Adrenal gland (tissue), 12 donors: Measurements from ENCODE around the gene SPATA33. TPM values are rescaled to one million over a fixed set of nuclear protein-coding genes. Genes with fewer than 3 reads are reported as not detected.
"Not testable (repeated sequence)": the region's sequence is repeated elsewhere in the genome, so short reads cannot be mapped to it uniquely, and the experiment has no call there.

ENCODE experiments used
- DNase-seq, 7 donors: peaks; one replicate each; pipeline ENCODE4 v3.0.0-alpha.2; 2019 to 2020
- H3K27ac ChIP-seq, 5 donors: fragments of 200-600 bp; sonication (generic) in 4 of 5; 1 replicate in 3 of 5; 2 replicates in 2 of 5; pipeline versions ENCODE4 v1.5.1 to v1.8.0; 2016 to 2020; ENCODE audit warnings: mild to moderate bottlenecking in 1 of 5
- H3K27me3 ChIP-seq: fragments of 200-600 bp; 2 replicates; pipeline ENCODE4 v1.8.0; 2021
- H3K36me3 ChIP-seq, 2 donors: fragments of 200-600 bp; replicated peaks in 1 of 2; 1 replicate in 1 of 2; 2 replicates in 1 of 2; pipeline versions ENCODE4 v1.5.1 to v1.8.0; 2018 to 2022
- H3K4me1 ChIP-seq, 2 donors: fragments of 200-600 bp; replicated peaks in 1 of 2; 1 replicate in 1 of 2; 2 replicates in 1 of 2; pipeline versions ENCODE4 v1.5.1 to v1.8.0; 2018 to 2021
- H3K4me3 ChIP-seq, 4 donors: fragments of 200-600 bp; sonication (generic) in 3 of 4; one replicate each; pipeline ENCODE4 v1.5.1; 2016 to 2018
- H3K9me3 ChIP-seq, 3 donors: fragments of 200-600 bp; sonication (generic) in 1 of 3; replicated peaks in 1 of 3; 1 replicate in 2 of 3; 2 replicates in 1 of 3; pipeline versions ENCODE4 v1.5.1 to v1.8.0; 2016 to 2021
- POLR2A ChIP-seq, 2 donors: fragments of 450-650 bp; IDR thresholded peaks; one replicate each; pipeline ENCODE4 v1.6.1; 2017; ENCODE audit warnings: antibody characterized with exemption in 2 of 2, mild to moderate bottlenecking in 2 of 2, moderate library complexity in 1 of 2
- WGBS, 4 donors: extraction: QIAGEN DNeasy Blood & Tissue Kit in 2 of 4; methylation state at CpG; one replicate each; pipeline versions ENCODE4 v1.1.5 to v1.1.7; 2013 to 2017; 5-methylcytosine and 5-hydroxymethylcytosine counted together
- intact Hi-C, 2 donors: fragments of 100-400 bp; cut with DNase I; formaldehyde crosslinking; loops; one replicate each; pipeline versions ENCODE4 v1.14.1 to v1.15.0; 2022 to 2023
- polyA plus RNA-seq, 3 donors: library from polyadenylated mRNA; stranded (reverse); fragments of 200-250 nt in 2 of 3; fragments of 350-450 nt in 1 of 3; fragmentation: Illumina TruSeq in 1 of 3; extraction: RNeasy Lipid Tissue Mini Kit (QIAGEN cat#74804) in 1 of 3; gene quantifications; one replicate each; pipeline ENCODE4 v1.2.3, GENCODE V29; 2013 to 2014
- total RNA-seq, 9 donors: library from RNA; depleted of rRNA in 4 of 9; stranded (reverse); fragments of >200 nt in 4 of 9; fragments of 120-200 nt in 1 of 9; fragmentation: NEBNext Ultra II Directional in 1 of 9; extraction: Animal tissue kit (Norgen Biotek cat#: 25700) in 1 of 9; gene quantifications; one replicate each; pipeline versions ENCODE4 v1.1.0 to v1.2.4, GENCODE V29; 2013 to 2023
- TF ChIP-seq, protein P1 (sequence below), 6 experiments: fragments of 450-650 bp in 4 of 6; fragments of 200-600 bp in 2 of 6; sonication (generic) in 1 of 6; IDR thresholded peaks; 1 replicate in 5 of 6; 2 replicates in 1 of 6; pipeline versions ENCODE4 v1.5.1 to v1.8.0; 2016 to 2021; ENCODE audit warnings: antibody characterized with exemption in 6 of 6, mild to moderate bottlenecking in 2 of 6, moderate library complexity in 1 of 6
- donor health status: healthy with polysubstance abuse.
- donor health status: Bipolar disorder and iron deficiency.
- donor health status: DM: yes; HTN: yes; CAD: no.
- donor health status: DM: no; HTN: no; CAD: no.
- donor health status: DM: no; HTN: no; CAD: no.
- donor health status: DM: yes; HTN: yes; CAD: no.

Gene SPATA33
- total and polyA plus RNA-seq, 12 donors: 1.9 to 13.5 (median 4.8) TPM

DNA sequence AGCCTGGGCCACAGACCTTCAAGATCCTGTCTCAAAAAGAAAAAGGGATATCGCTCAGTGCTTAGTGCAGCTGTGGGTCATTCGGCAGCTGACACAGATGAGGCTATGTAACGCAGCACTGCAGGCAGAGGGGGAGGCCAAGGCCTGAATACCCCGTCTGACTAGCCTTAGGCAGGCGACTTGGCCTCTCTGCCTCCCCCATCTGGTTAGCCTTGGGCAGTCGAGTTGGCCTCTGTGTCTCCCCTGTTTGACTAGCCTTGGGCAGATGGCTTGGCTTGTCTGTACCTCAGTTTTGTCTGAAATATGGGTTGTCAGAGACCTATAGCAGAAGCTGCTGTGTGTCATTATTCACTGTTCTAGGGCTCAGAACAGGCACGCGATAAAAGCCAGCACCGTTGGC is 10.0 kb downstream of the SPATA33 start:
- WGBS, 4 donors: 74 to 86% (median 80%) methylated on average over 7 to 9 of the region's 9 CpGs
- Histone ChIP-seq H3K27ac (no peak overlapping the region), H3K27me3 (no peaks in the 10 kb centered on the region), H3K4me3 (no peak overlapping the region), H3K36me3 (no peaks in the 10 kb centered on the region), H3K4me1 (no peaks in the 10 kb centered on the region), H3K9me3 (no peaks in the 10 kb centered on the region)
- DNase-seq: no peak
- intact Hi-C loops: no loop called here
- TF ChIP-seq POLR2A (IDR thresholded peaks at IDR 0.05): no peak

DNA sequence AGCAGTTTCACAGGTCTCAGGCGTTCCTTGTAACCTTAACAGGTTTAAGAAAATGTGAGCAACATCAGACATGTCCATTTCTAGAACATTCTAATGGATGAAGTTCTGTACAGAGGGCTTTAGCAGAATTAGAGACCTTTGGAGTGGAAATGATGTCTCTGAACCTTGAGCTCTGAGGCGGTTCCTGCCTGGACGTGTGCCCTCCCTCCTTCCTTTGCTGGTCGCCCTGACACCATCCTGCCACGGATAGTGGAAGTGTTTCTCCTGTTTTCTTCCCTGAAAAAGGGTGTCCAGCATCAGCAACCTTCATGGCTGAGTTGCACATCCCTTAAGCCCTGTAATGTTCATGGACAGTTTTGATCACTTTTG is 11.1 kb downstream of the SPATA33 start:
- 68 to 76% (median 73%) methylated on average over 4 to 5 of the region's 5 CpGs for WGBS, 4 donors

DNA sequence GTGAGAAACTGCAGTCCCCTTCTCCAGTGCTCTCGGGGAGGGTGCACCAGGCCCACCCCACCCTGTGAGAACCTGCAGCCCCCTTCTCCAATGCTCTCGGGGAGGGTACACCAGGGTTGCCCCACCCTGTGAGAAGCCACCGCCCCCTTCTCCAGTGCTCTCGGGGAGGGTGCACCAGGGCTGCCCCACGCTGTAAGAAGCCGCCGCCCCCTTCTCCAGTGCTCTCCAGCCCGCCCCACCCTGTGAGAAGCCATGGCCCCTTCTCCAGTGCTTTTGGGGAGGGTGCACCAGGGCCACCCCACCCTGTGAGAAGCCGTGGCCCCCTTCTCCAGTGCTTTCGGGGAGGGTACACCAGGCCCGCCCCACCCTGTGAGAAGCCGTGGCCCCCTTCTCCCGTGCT is 12.1 kb downstream of the SPATA33 start:
- no peak overlapping the region for H3K27ac ChIP-seq
- H3K4me3 ChIP-seq: no peak overlapping the region
- no peak for TF ChIP-seq POLR2A (IDR thresholded peaks at IDR 0.05)
- TF ChIP-seq, protein P1, sequence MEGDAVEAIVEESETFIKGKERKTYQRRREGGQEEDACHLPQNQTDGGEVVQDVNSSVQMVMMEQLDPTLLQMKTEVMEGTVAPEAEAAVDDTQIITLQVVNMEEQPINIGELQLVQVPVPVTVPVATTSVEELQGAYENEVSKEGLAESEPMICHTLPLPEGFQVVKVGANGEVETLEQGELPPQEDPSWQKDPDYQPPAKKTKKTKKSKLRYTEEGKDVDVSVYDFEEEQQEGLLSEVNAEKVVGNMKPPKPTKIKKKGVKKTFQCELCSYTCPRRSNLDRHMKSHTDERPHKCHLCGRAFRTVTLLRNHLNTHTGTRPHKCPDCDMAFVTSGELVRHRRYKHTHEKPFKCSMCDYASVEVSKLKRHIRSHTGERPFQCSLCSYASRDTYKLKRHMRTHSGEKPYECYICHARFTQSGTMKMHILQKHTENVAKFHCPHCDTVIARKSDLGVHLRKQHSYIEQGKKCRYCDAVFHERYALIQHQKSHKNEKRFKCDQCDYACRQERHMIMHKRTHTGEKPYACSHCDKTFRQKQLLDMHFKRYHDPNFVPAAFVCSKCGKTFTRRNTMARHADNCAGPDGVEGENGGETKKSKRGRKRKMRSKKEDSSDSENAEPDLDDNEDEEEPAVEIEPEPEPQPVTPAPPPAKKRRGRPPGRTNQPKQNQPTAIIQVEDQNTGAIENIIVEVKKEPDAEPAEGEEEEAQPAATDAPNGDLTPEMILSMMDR (IDR thresholded peaks at IDR 0.05): no peak
- H3K27me3 ChIP-seq: no peaks in the 10 kb centered on the region
- no peaks in the 10 kb centered on the region for H3K9me3 ChIP-seq
- intact Hi-C loops: no loop called here
- no peaks in the 10 kb centered on the region for H3K4me1 ChIP-seq
- DNase-seq: no peak
- WGBS, 4 donors: 78 to 91% (median 89%) methylated on average over 3 to 13 of the region's 13 CpGs
- H3K36me3 ChIP-seq: no peaks in the 10 kb centered on the region

More for the DNA sequence above, 11.1 kb downstream of the SPATA33 start:
- no peak overlapping the region for H3K27ac ChIP-seq
- TF ChIP-seq, protein P1 (IDR thresholded peaks at IDR 0.05): no peak
- TF ChIP-seq POLR2A (IDR thresholded peaks at IDR 0.05): no peak
- intact Hi-C loops: no loop called here
- H3K4me3 ChIP-seq: no peak overlapping the region
- DNase-seq: no peak
- no peaks in the 10 kb centered on the region for H3K9me3 ChIP-seq
- no peaks in the 10 kb centered on the region for H3K27me3 ChIP-seq
- H3K4me1 ChIP-seq: no peaks in the 10 kb centered on the region
- no peaks in the 10 kb centered on the region for H3K36me3 ChIP-seq

DNA sequence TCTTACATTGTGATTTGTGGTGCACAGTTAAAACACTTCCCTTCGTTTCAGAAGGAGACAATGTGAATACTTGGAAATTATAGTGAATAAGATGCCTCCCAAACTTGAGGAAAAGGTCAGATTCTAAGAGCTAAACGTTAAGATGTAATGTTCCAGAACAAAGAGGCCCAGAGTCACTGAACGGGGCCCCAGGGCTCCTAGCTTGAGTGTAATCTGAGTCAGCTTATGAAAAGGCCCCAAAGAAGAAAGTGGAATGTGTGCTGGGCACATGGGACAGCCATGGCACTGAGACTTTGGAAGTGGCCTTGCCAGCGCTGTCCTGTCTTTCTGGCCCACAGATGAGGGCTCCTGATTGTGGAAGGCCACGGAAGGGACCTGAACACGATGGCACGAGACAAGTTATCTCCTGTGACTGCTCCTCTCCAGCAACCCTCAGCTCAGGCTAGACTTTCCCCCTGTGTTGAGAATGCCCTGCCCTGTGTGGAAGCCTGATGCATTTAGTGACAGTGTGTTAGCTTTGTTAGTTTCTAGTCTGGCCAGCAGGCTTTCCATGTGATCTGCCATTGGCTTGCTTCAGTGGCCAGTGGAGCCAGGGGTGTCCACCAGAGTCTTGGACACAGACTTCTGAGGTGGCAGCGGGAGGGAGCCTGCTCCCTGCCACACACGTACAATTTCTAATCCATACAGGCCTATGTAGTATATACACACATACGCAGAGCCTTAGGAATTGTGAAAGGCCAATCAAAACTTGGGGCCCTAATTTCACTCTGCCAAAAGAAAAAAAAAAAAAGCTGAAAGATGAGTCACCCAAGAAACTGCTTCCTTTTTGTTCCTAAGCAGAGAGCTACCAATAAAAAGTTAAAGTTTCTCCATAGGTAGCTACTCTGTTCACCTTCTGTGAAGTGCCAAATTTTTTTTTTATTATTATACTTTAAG is 13.1 kb downstream of the SPATA33 start:
- intact Hi-C loops: no loop called here
- Histone ChIP-seq H3K27ac (no peak overlapping the region), H3K9me3 (no peaks in the 10 kb centered on the region), H3K27me3 (no peaks in the 10 kb centered on the region), H3K4me1 (no peaks in the 10 kb centered on the region), H3K4me3 (no peak overlapping the region), H3K36me3 (no peaks in the 10 kb centered on the region)
- TF ChIP-seq, protein P1 (IDR thresholded peaks at IDR 0.05): no peak
- DNase-seq: no peak
- WGBS, 4 donors: 75 to 82% (median 80%) methylated on average over 6 to 10 of the region's 10 CpGs

DNA sequence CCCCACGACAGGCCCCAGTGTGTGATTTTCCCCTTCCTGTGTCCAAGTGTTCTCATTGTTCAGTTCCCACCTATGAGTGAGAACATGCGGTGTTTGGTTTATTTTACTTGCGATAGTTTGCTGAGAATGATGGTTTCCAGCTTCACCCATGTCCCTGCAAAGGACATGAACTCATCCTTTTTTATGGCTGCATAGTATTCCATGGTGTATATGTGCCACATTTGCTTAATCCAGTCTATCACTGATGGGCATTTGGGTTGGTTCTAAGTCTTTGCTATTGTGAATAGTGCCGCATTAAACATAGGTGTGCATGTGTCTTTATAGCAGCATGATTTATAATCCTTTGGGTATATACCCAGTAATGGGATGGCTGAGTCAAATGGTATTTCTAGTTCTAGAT is 13.9 kb downstream of the SPATA33 start:
- H3K4me1 ChIP-seq, H3K4me3 ChIP-seq, H3K27me3 ChIP-seq, DNase-seq, H3K36me3 ChIP-seq, H3K9me3 ChIP-seq, H3K27ac ChIP-seq, intact Hi-C loops: not testable (repeated sequence)
- 84 to 92% (median 91%) methylated on average over 4 of the region's 4 CpGs for WGBS, 4 donors
